K562 (cell line): ENCODE data around the gene METTL23. TPM values are rescaled to one million over a fixed set of nuclear protein-coding genes. Genes with fewer than 3 reads are reported as not detected.

Source experiments
- ATAC-seq: fragments of 200-7000 bp; cut with Tn5 transposase; 3 replicates; pipeline ENCODE4 v1.9.1; 2020; ENCODE audit warnings: moderate library complexity
- BruUV-seq: library from RNA; stranded (reverse); fragments of 400-500 nt; replicated peaks from 2 replicates; lab custom pipeline; 2021; lab: Mats Ljungman, UMichigan
- CTCF ChIA-PET: fragments of 300-600 bp; formaldehyde crosslinking; extraction: SDS; loops from one replicate; lab custom pipeline; 2021; ENCODE audit warnings: low intra/inter-chr PET ratio; lab: Yijun Ruan, JAX
- POLR2A ChIA-PET: fragments of 300-600, 350-650 bp; sonication (Branson Sonifier 250); formaldehyde crosslinking; extraction: SDS; loops from one replicate; lab custom pipeline; 2021; ENCODE audit warnings: antibody characterized with exemption, inconsistent platforms; lab: Yijun Ruan, JAX
- DNase-seq, 4 experiments: peaks; one replicate each; pipeline versions ENCODE4 v3.0.0 to v3.0.0-alpha.2; 2011 to 2018; ENCODE audit warnings: low spot score in 3 of 4, mixed read lengths in 3 of 4; ENCODE audit errors: extremely low read depth in 1 of 4
- FAIRE-seq: peaks from 2 replicates; lab custom pipeline; 2011; peaks lifted over from hg19 to GRCh38; lab: Jason Lieb, UNC
- H2AFZ ChIP-seq: 2 replicates; pipeline ENCODE4 v1.6.0; 2011; ENCODE audit warnings: low read depth, low read length, control low read depth, inconsistent platforms
- H3K27ac ChIP-seq: fragments of 200-600 bp; 3 replicates; pipeline ENCODE4 v1.8.0; 2011; ENCODE audit warnings: low read depth, mild to moderate bottlenecking, control low read depth, inconsistent platforms, low read length, moderate library complexity, mixed read lengths; ENCODE audit errors: extremely low read depth
- H3K27me3 ChIP-seq, 2 experiments: fragments of 300-600 bp in 1 of 2; 2 replicates in 1 of 2; 3 replicates in 1 of 2; pipeline versions ENCODE4 v1.6.0 to v1.8.0; 2011; ENCODE audit warnings: inconsistent platforms in 2 of 2, low read length in 2 of 2, mild to moderate bottlenecking in 1 of 2, mixed read lengths in 1 of 2, moderate library complexity in 1 of 2; ENCODE audit not compliant: control insufficient read depth in 2 of 2, insufficient read depth in 2 of 2
- H3K36me3 ChIP-seq: fragments of 300-600 bp; 3 replicates; pipeline ENCODE4 v1.8.0; 2011; ENCODE audit warnings: mild to moderate bottlenecking, low read length, inconsistent platforms; ENCODE audit not compliant: control insufficient read depth, insufficient read depth
- H3K4me1 ChIP-seq, 2 experiments: fragments of 200-600 bp in 1 of 2; replicated peaks in 1 of 2; 2 replicates in 1 of 2; 3 replicates in 1 of 2; pipeline versions ENCODE4 v1.5.1 to v1.8.0; 2011; ENCODE audit warnings: inconsistent platforms in 2 of 2, low read length in 2 of 2, mild to moderate bottlenecking in 1 of 2, mixed read lengths in 1 of 2, moderate library complexity in 1 of 2; ENCODE audit not compliant: control insufficient read depth in 2 of 2, insufficient read depth in 2 of 2
- H3K4me2 ChIP-seq: 2 replicates; pipeline ENCODE4 v1.6.1; 2011; ENCODE audit warnings: low read length, control low read depth, inconsistent platforms, mixed read lengths; ENCODE audit not compliant: insufficient read depth
- H3K4me3 ChIP-seq: fragments of 200-600 bp; sonication (generic), shearing (Covaris generic); 2 replicates; pipeline ENCODE4 v1.5.1; 2016; ENCODE audit warnings: control low read depth, inconsistent platforms
- H3K79me2 ChIP-seq: fragments of 200-600 bp; 3 replicates; pipeline ENCODE4 v1.8.0; 2011; ENCODE audit warnings: low read length, inconsistent platforms; ENCODE audit not compliant: control insufficient read depth, insufficient read depth
- H3K9ac ChIP-seq, 2 experiments: 2 replicates each; pipeline versions ENCODE4 v1.6.0 to v1.6.1; 2011; ENCODE audit warnings: low read depth in 2 of 2, low read length in 2 of 2, control low read depth in 1 of 2, inconsistent platforms in 1 of 2, mild to moderate bottlenecking in 1 of 2, mixed read lengths in 1 of 2; ENCODE audit not compliant: insufficient read depth in 1 of 2
- H3K9me1 ChIP-seq: one replicate; pipeline ENCODE4 v1.6.0; 2011; ENCODE audit warnings: inconsistent platforms, mild to moderate bottlenecking, low read length, moderate library complexity; ENCODE audit not compliant: control insufficient read depth, insufficient read depth
- H3K9me3 ChIP-seq: replicated peaks from 2 replicates; pipeline ENCODE4 v1.5.1; 2011; ENCODE audit warnings: low read depth, low read length, inconsistent platforms; ENCODE audit not compliant: control insufficient read depth, insufficient read depth
- H4K20me1 ChIP-seq: replicated peaks from 2 replicates; pipeline ENCODE4 v1.6.1; 2011; ENCODE audit warnings: low read length, inconsistent platforms, mixed read lengths; ENCODE audit not compliant: control insufficient read depth, insufficient read depth
- CTBP1 ChIP-seq: fragments of 450-650 bp; IDR thresholded peaks from 2 replicates; pipeline ENCODE4 v1.6.1; 2016; ENCODE audit warnings: borderline replicate concordance
- ELK1 ChIP-seq: sonication (generic); formaldehyde crosslinking; IDR thresholded peaks from 2 replicates; pipeline ENCODE4 v1.8.1; 2022; ENCODE audit warnings: missing genetic modification reagents
- MTA3 ChIP-seq: fragments of 450-650 bp; formaldehyde crosslinking; IDR thresholded peaks from 2 replicates; pipeline ENCODE4 v1.6.1; 2017; ENCODE audit warnings: mild to moderate bottlenecking, borderline replicate concordance
- TCFL5 ChIP-seq: fragments of 250-450 bp; sonication (Bioruptor Pico); conservative IDR thresholded peaks from 2 replicates; pipeline ENCODE4 v1.6.1; 2021; ENCODE audit warnings: mild to moderate bottlenecking, moderate library complexity, matching md5 sums
- TGIF2 ChIP-seq: sonication (generic); formaldehyde crosslinking; IDR thresholded peaks from 2 replicates; pipeline ENCODE4 v1.8.1; 2022; ENCODE audit warnings: mild to moderate bottlenecking, missing genetic modification reagents, moderate library complexity
- ZNF121 ChIP-seq: sonication (generic); formaldehyde crosslinking; conservative IDR thresholded peaks from 2 replicates; pipeline ENCODE4 v1.8.0; 2022; ENCODE audit warnings: missing genetic modification reagents
- WGBS: fragments of 100-300 bp; shearing (Covaris generic); methylation state at CpG from one replicate; pipeline ENCODE4 v1.1.6; 2016; ENCODE audit warnings: low coverage, mixed read lengths; ENCODE audit not compliant: insufficient coverage; ENCODE audit errors: missing lambda C conversion rate; 5-methylcytosine and 5-hydroxymethylcytosine counted together
- in situ Hi-C: fragments of 300-500 bp; cut with MboI; formaldehyde crosslinking; loops from 4 replicates; pipeline ENCODE4 v1.15.0; 2018; ENCODE audit warnings: inconsistent platforms, mixed read lengths
- intact Hi-C: fragments of 100-400 bp; cut with micrococcal nuclease; formaldehyde crosslinking; loops from 2 replicates; pipeline ENCODE4 v1.14.2; 2022
- polyA plus RNA-seq, 8 experiments: library from polyadenylated mRNA; depleted of rRNA in 4 of 8; stranded (reverse) in 5 of 8; unstranded in 3 of 8; fragments of >200 nt; fragmentation: Nextera tagmentation in 2 of 8; fragmentation: Illumina TruSeq in 1 of 8; extraction: Ambion mirVana in 2 of 8; extraction: Trizol in 1 of 8; gene quantifications; 2 replicates each; pipeline versions ENCODE4 v1.2.1 to v1.2.3, GENCODE V29; 2011 to 2014; ENCODE audit warnings: inconsistent platforms in 1 of 8, missing spikeins in 1 of 8
- total RNA-seq, 7 experiments: library from RNA; depleted of rRNA in 6 of 7; stranded (reverse); fragments of >200 nt in 6 of 7; fragmentation: Illumina TruSeq in 2 of 7; extraction: Trizol in 2 of 7; gene quantifications; 2 replicates each; pipeline versions ENCODE4 v1.2.1 to v1.2.3, GENCODE V29; 2011 to 2021; ENCODE audit warnings: low replicate concordance in 1 of 7
- TF ChIP-seq, protein P1 (sequence below): IDR thresholded peaks from 2 replicates; pipeline ENCODE4 v1.6.1; 2012; ENCODE audit warnings: low read depth, low read length, improper control_type of control experiment, borderline replicate concordance
- TF ChIP-seq, protein P2 (sequence below): sonication (generic); formaldehyde crosslinking; IDR thresholded peaks from 2 replicates; pipeline ENCODE4 v1.8.0; 2022; ENCODE audit warnings: missing genetic modification reagents, mild to moderate bottlenecking, moderate library complexity, borderline replicate concordance

The METTL23 gene
- total and polyA plus RNA-seq, 9 of the 15 experiments (the other 6 are each of a cell fraction or from before 2014, with no cell fraction given): 29.4 to 67.3 (median 41.6) TPM

GRCh38 chr17:76689859-76690258, 36.8 kb upstream of the METTL23 start (continued):
- TF ChIP-seq CTBP1: no peak
- no peak for TF ChIP-seq TGIF2 (CRISPR knock-in tag)
- TF ChIP-seq ELK1 (CRISPR knock-in tag): no peak
- no peak for TF ChIP-seq MTA3

DNA sequence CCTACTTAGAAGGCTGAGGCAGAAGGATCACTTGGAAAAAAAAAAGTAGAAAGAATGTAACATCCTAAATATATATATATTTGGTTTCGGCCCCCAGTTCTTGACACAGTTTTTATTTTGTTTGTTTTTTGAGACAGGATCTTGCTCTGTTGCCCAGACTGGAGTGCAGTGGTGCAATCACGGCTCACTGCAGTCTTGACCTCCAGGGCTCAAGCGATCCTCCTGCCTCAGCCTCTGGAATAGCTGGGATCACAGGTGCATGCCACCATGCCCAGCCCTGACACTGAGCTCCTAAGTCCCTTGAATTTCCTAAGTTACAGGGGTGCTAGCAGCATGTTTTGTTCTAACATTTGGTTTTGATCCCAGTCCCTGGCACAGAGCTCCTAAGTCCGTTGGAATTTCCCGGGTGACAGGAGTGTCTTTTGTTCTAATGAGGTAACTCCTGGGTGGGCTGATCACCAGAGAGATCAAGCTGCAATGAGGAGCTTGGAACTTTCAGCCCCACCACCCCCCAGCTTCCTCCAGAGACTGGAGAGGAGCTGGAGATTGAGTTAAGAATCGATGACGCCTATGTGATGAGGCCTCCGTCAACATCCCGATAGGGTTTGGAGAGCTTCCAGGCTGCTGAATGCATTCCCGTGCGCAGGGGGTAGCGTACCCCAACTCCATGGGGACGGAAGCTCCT, 35.9 kb upstream of the METTL23 start:
- ChIA-PET POLR2A (interaction anchor here (0.6 to 2.3 kb wide), 4 partner anchors 9 to 144 kb away, joined by 3 to 6 read pairs (median 3); no protein-coding TSS in a partner anchor), CTCF (no interaction called here)
- Histone ChIP-seq H3K4me3 (no peak overlapping the region), H3K9me1 (no peaks in the 10 kb centered on the region), H3K9ac (no peak overlapping the region), H3K4me2 (no peak overlapping the region), H3K36me3 (no peaks in the 10 kb centered on the region), H3K4me1 (peaks cover 8 to 24% of the 10 kb centered on the region in 2 experiments; a peak in 3 of 5 replicates), H3K27ac (no peak overlapping the region), H3K9me3 (no peaks in the 10 kb centered on the region), H3K79me2 (no peaks in the 10 kb centered on the region), H2AFZ (no peak overlapping the region), H3K27me3 (no peaks in the 10 kb centered on the region), H4K20me1 (no peaks in the 10 kb centered on the region)
- in situ Hi-C loops (no loop called here), intact Hi-C loops (no loop called here)
- WGBS: 55% methylated on average over 13 of the region's 13 CpGs
- FAIRE-seq: no peak
- TF ChIP-seq, protein P1, sequence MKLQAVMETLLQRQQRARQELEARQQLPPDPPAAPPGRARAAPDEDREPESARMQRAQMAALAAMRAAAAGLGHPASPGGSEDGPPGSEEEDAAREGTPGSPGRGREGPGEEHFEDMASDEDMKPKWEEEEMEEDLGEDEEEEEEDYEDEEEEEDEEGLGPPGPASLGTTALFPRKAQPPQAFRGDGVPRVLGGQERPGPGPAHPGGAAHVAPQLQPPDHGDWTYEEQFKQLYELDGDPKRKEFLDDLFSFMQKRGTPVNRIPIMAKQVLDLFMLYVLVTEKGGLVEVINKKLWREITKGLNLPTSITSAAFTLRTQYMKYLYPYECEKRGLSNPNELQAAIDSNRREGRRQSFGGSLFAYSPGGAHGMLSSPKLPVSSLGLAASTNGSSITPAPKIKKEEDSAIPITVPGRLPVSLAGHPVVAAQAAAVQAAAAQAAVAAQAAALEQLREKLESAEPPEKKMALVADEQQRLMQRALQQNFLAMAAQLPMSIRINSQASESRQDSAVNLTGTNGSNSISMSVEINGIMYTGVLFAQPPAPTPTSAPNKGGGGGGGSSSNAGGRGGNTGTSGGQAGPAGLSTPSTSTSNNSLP: no peak
- TF ChIP-seq TCFL5 (CRISPR knock-in tag) (no peak), ZNF121 (CRISPR knock-in tag) (peak; percentile 67; the same call in 1 of the 2 replicates)
- TF ChIP-seq, protein P2, sequence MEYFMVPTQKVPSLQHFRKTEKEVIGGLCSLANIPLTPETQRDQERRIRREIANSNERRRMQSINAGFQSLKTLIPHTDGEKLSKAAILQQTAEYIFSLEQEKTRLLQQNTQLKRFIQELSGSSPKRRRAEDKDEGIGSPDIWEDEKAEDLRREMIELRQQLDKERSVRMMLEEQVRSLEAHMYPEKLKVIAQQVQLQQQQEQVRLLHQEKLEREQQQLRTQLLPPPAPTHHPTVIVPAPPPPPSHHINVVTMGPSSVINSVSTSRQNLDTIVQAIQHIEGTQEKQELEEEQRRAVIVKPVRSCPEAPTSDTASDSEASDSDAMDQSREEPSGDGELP (CRISPR knock-in tag): no peak
- BruUV-seq: no TSS peak
- no peak for ATAC-seq
- peak in 1 of 4 experiments; percentile 4 for DNase-seq
